ENCODE measurements around the gene CERT1. TPM values are rescaled to one million over a fixed set of nuclear protein-coding genes. Genes with fewer than 3 reads are reported as not detected.

The CERT1 gene
- total RNA-seq, 1 experiment from 2014 or later, result 30.0 TPM

- Histone ChIP-seq H3K4me1 (ENCODE audit: insufficient read depth, low read length, poor library complexity, severe bottlenecking) (no peaks in the 10 kb centered on the region), H3K27ac (ENCODE audit: low read depth, low read length, poor library complexity, severe bottlenecking) (no peak overlapping the region), H3K9me3 (ENCODE audit: low read depth, low read length, poor library complexity, severe bottlenecking) (no peaks in the 10 kb centered on the region), H3K27me3 (replicated peaks; ENCODE audit: insufficient read depth, low read depth, low read length, poor library complexity) (no peaks in the 10 kb centered on the region), H3K4me3 (ENCODE audit: low read depth, low read length, poor library complexity, severe bottlenecking) (no peak overlapping the region), H3K36me3 (ENCODE audit: insufficient read depth, low read length, poor library complexity, severe bottlenecking) (peaks cover 17% of the 10 kb centered on the region)
- no peak for DNase-seq (ENCODE audit: low spot score)
- BruUV-seq (replicated peaks), result no TSS peak
- CTCF ChIA-PET, result no interaction called here
- intact Hi-C loops (cut with micrococcal nuclease; ENCODE audit: unreplicated experiment), result no loop called here
- POLR2A ChIA-PET (ENCODE audit: low non-redundant PET), result no interaction called here
- no peak for TF ChIP-seq CTCF (conservative IDR thresholded peaks at IDR 0.05; ENCODE audit: low read depth, low read length)
- no peak for TF ChIP-seq EZH2 (IDR thresholded peaks at IDR 0.05; ENCODE audit: borderline replicate concordance, low read depth, low read length, poor library complexity, severe bottlenecking)
Measured at GRCh38 chr5:75551471-75551870, 40.0 kb upstream of the CERT1 start.

- no peaks in the 10 kb centered on the region for H3K4me1 ChIP-seq (ENCODE audit: insufficient read depth, low read length, poor library complexity, severe bottlenecking)
- H3K4me3 ChIP-seq (ENCODE audit: low read depth, low read length, poor library complexity, severe bottlenecking), result no peak overlapping the region
- POLR2A ChIA-PET (ENCODE audit: low non-redundant PET), result no interaction called here
- H3K27me3 ChIP-seq (replicated peaks; ENCODE audit: insufficient read depth, low read depth, low read length, poor library complexity), result no peaks in the 10 kb centered on the region
- peaks cover 17% of the 10 kb centered on the region for H3K36me3 ChIP-seq (ENCODE audit: insufficient read depth, low read length, poor library complexity, severe bottlenecking)
- intact Hi-C loops (cut with micrococcal nuclease; ENCODE audit: unreplicated experiment), result no loop called here
- no peak overlapping the region for H3K27ac ChIP-seq (ENCODE audit: low read depth, low read length, poor library complexity, severe bottlenecking)
- TF ChIP-seq EZH2 (IDR thresholded peaks at IDR 0.05; ENCODE audit: borderline replicate concordance, low read depth, low read length, poor library complexity, severe bottlenecking) (no peak), CTCF (conservative IDR thresholded peaks at IDR 0.05; ENCODE audit: low read depth, low read length) (no peak)
- no peak for DNase-seq (ENCODE audit: low spot score)
- no peaks in the 10 kb centered on the region for H3K9me3 ChIP-seq (ENCODE audit: low read depth, low read length, poor library complexity, severe bottlenecking)
- no TSS peak for BruUV-seq (replicated peaks)
- CTCF ChIA-PET, result no interaction called here
Measured at GRCh38 chr5:75550597-75550996, 39.2 kb upstream of the CERT1 start.

- no TSS peak for BruUV-seq (replicated peaks)
- H3K27ac ChIP-seq (ENCODE audit: low read depth, low read length, poor library complexity, severe bottlenecking), result no peak overlapping the region
- CTCF ChIA-PET, result no interaction called here
- TF ChIP-seq EZH2 (IDR thresholded peaks at IDR 0.05; ENCODE audit: borderline replicate concordance, low read depth, low read length, poor library complexity, severe bottlenecking), result no peak
- no peak for TF ChIP-seq CTCF (conservative IDR thresholded peaks at IDR 0.05; ENCODE audit: low read depth, low read length)
- intact Hi-C loops (cut with micrococcal nuclease; ENCODE audit: unreplicated experiment), result no loop called here
- peaks cover 4% of the 10 kb centered on the region for H3K36me3 ChIP-seq (ENCODE audit: insufficient read depth, low read length, poor library complexity, severe bottlenecking)
- no peaks in the 10 kb centered on the region for H3K9me3 ChIP-seq (ENCODE audit: low read depth, low read length, poor library complexity, severe bottlenecking)
- H3K4me3 ChIP-seq (ENCODE audit: low read depth, low read length, poor library complexity, severe bottlenecking), result no peak overlapping the region
- H3K27me3 ChIP-seq (replicated peaks; ENCODE audit: insufficient read depth, low read depth, low read length, poor library complexity), result no peaks in the 10 kb centered on the region
- POLR2A ChIA-PET (ENCODE audit: low non-redundant PET), result no interaction called here
- no peaks in the 10 kb centered on the region for H3K4me1 ChIP-seq (ENCODE audit: insufficient read depth, low read length, poor library complexity, severe bottlenecking)
- no peak for DNase-seq (ENCODE audit: low spot score)
Measured at GRCh38 chr5:75547812-75548211, 36.4 kb upstream of the CERT1 start.
